DMS53 treated with DMSO at 0.1 percent for 48 hours (cell line): ENCODE measurements around the gene AHI1.

Source experiments
- DNase-seq: peaks from one replicate; lab custom pipeline; 2025; ENCODE audit not compliant: unreplicated experiment; lab: John Stamatoyannopoulos, UW

Gene AHI1

GRCh38 chr6:135497412-135498184 lies at the start of gene AHI1:
Gene AHI1 (minus strand): TSS chr6:135497740. CDS start chr6:135492237, 5,503 bp downstream.
- peak; percentile 64 for DNase-seq

GRCh38 chr6:135546680-135547418 lies 49.3 kb upstream of the AHI1 start:
- no peak for DNase-seq

GRCh38 chr6:135546206-135546605 lies 48.7 kb upstream of the AHI1 start:
- no peak for DNase-seq

- no peak for DNase-seq
Observed at GRCh38 chr6:135540207-135540840, 42.8 kb upstream of the AHI1 start.

- no peak for DNase-seq
Observed at GRCh38 chr6:135537741-135538301, 40.3 kb upstream of the AHI1 start.

GRCh38 chr6:135535989-135536414 lies 38.5 kb upstream of the AHI1 start:
- DNase-seq, result peak; percentile 27

- no peak for DNase-seq
Observed at GRCh38 chr6:135534773-135535380, 37.3 kb upstream of the AHI1 start.

- no peak for DNase-seq
Observed at GRCh38 chr6:135532559-135532958, 35.0 kb upstream of the AHI1 start.

GRCh38 chr6:135531954-135532490 lies 34.5 kb upstream of the AHI1 start:
- DNase-seq, result no peak

GRCh38 chr6:135530113-135530512 lies 32.6 kb upstream of the AHI1 start:
- no peak for DNase-seq

GRCh38 chr6:135527960-135528249 lies 30.4 kb upstream of the AHI1 start:
- DNase-seq, result no peak

GRCh38 chr6:135527116-135527959 lies 29.8 kb upstream of the AHI1 start:
- DNase-seq, result no peak

GRCh38 chr6:135525594-135525993 lies 28.1 kb upstream of the AHI1 start:
- no peak for DNase-seq

- DNase-seq, result peak; percentile 80
Observed at GRCh38 chr6:135522965-135523692, 25.6 kb upstream of the AHI1 start.

- no peak for DNase-seq
Observed at GRCh38 chr6:135521431-135521830, 23.9 kb upstream of the AHI1 start.

GRCh38 chr6:135520781-135521180 lies 23.2 kb upstream of the AHI1 start:
- no peak for DNase-seq

- no peak for DNase-seq
Observed at GRCh38 chr6:135519348-135519747, 21.8 kb upstream of the AHI1 start.

GRCh38 chr6:135517527-135517926 lies 20.0 kb upstream of the AHI1 start:
- no peak for DNase-seq

- no peak for DNase-seq
Observed at GRCh38 chr6:135514706-135515105, 17.2 kb upstream of the AHI1 start.
